ENCODE results near the gene IDE. TPM values are rescaled to one million over a fixed set of nuclear protein-coding genes. Genes with fewer than 3 reads are reported as not detected.

Gene IDE
- polyA plus RNA-seq, 1 experiment = 39.0 TPM

DNA sequence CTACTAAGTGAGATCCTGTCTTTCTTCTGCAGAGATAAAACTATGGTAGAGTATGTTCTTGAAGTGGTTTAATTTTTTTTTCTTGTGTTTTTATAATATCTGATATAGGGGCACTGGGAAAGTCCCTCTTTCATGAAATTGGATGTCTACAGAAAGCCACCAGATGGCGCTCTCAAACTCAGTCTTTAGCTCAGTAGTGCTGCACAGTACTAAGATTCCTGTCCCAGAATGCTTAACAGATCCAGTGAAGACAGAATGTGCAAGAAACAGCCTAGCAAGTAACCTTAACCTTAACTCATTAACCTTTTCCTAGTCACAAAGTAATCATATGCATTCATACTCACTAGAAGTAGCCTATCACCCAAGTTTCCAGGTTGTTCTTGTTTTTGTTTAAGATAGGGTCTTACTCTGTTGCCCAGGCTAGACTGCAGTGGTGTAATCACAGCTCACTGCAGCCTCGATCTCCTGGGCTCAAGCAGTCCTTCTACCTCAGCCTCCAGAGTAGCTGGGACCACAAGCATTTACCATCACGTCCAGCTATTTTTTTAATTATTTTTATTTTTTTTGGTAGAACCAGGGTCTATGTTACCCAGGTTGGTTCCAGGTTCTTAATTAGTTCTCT lies 56.7 kb downstream of the IDE start:
- Histone ChIP-seq H3K4me3 (ENCODE audit: low read depth, low read length) (no peak overlapping the region), H3K9me3 (ENCODE audit: control insufficient read depth, insufficient read depth, low read length) (no peaks in the 10 kb centered on the region), H3K27me3 (ENCODE audit: control insufficient read depth, insufficient read depth, low read length) (no peaks in the 10 kb centered on the region), H3K27ac (ENCODE audit: low read depth, low read length) (no peak overlapping the region)
- ChIA-PET POLR2A (interaction anchor here (1.5 kb wide), 1 partner anchor 57 kb away, joined by 8 read pairs; the partner anchor contains the start of gene IDE), CTCF (interaction anchor here (0.5 to 4.7 kb wide), 29 partner anchors 10 to 366 kb away, joined by 3 to 78 read pairs (median 4); partner anchors contain the start of gene IDE)
- peak; percentile 61 for DNase-seq (ENCODE audit: low read depth, low spot score)
- TF ChIP-seq CTCF (IDR thresholded peaks at IDR 0.05; ENCODE audit: low read depth, low read length) = peak; percentile 82

DNA sequence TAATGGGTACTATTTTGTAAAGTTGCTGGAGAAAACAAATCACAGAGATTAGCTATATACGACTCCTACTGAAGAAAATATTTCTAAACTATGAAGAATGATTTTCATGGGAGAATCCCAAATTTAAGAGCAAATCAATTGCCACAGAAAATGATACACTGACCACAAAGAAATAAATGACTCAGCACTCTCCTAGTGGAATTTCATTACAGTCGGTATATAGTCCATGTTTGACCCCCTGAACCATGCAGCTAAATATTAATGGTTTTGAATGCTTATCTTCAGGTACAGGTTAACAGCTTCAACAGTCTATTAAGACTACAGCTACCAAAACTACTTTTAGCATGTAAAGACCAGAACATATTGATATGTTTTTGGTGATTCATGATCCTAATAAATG lies 65.0 kb downstream of the IDE start:
- DNase-seq (ENCODE audit: low read depth, low spot score) = no peak
- TF ChIP-seq CTCF (IDR thresholded peaks at IDR 0.05; ENCODE audit: low read depth, low read length) = no peak
- POLR2A ChIA-PET = no interaction called here
- CTCF ChIA-PET = no interaction called here
- no peak overlapping the region for H3K4me3 ChIP-seq (ENCODE audit: low read depth, low read length)
- no peak overlapping the region for H3K27ac ChIP-seq (ENCODE audit: low read depth, low read length)
- no peaks in the 10 kb centered on the region for H3K9me3 ChIP-seq (ENCODE audit: control insufficient read depth, insufficient read depth, low read length)
- no peaks in the 10 kb centered on the region for H3K27me3 ChIP-seq (ENCODE audit: control insufficient read depth, insufficient read depth, low read length)

DNA sequence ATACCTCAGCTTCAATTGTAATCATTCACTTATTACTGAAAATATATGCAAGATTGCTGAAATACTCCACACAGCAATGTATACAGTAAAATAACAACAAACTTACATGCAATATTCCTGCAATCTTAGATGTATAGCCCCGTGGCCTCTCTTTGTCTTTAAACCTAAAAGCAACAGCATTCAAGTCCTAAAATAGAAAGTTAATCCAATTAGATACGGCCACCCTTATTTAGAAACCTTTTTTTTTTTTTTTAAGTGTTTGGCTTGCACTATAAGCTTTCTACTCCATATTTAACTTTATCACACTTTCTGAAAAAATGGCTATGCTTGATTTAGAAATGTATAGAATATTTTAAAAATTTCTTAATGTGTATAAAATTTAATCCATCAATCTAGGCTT lies 67.6 kb downstream of the IDE start:
- no peak for TF ChIP-seq CTCF (IDR thresholded peaks at IDR 0.05; ENCODE audit: low read depth, low read length)
- CTCF ChIA-PET = interaction anchor here (0.6 to 2.6 kb wide), 4 partner anchors 11 to 92 kb away, joined by 3 to 10 read pairs (median 7); partner anchors contain the start of gene IDE
- Histone ChIP-seq H3K9me3 (ENCODE audit: control insufficient read depth, insufficient read depth, low read length) (no peaks in the 10 kb centered on the region), H3K27me3 (ENCODE audit: control insufficient read depth, insufficient read depth, low read length) (no peaks in the 10 kb centered on the region), H3K27ac (ENCODE audit: low read depth, low read length) (no peak overlapping the region), H3K4me3 (ENCODE audit: low read depth, low read length) (no peak overlapping the region)
- DNase-seq (ENCODE audit: low read depth, low spot score) = no peak
- POLR2A ChIA-PET = no interaction called here

GRCh38 chr10:92505044-92505443 lies 68.8 kb downstream of the IDE start:
- no peak for TF ChIP-seq CTCF (IDR thresholded peaks at IDR 0.05; ENCODE audit: low read depth, low read length)
- POLR2A ChIA-PET = no interaction called here
- CTCF ChIA-PET = interaction anchor here (1.3 kb wide), 1 partner anchor 12 kb away, joined by 7 read pairs; no protein-coding TSS in a partner anchor

DNA sequence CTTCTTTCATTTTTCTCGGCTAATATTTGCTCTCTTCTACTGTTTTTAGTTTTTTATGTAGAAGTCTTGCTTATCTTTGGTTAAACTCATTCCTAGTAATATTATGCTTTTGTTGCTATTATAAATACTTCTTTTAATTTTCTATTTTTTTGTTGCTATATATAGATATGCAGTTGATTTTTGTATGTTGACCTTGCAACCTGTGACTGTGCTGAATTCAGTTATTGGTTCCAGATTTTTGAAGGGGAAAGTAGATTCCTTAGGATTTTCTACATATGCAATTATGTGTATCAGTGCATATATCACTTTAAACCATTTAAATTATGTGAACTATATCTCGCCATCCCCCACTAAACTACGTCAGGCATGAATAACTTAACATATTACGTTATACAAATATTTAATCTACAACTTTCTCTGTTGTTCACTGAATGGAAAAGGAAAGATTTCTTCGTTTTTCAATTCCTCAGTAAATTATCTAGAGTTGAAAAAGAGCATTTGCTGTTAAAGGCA lies 71.5 kb downstream of the IDE start:
- TF ChIP-seq CTCF (IDR thresholded peaks at IDR 0.05; ENCODE audit: low read depth, low read length) = no peak
- no peaks in the 10 kb centered on the region for H3K9me3 ChIP-seq (ENCODE audit: control insufficient read depth, insufficient read depth, low read length)
- H3K27me3 ChIP-seq (ENCODE audit: control insufficient read depth, insufficient read depth, low read length) = no peaks in the 10 kb centered on the region
- H3K27ac ChIP-seq (ENCODE audit: low read depth, low read length) = no peak overlapping the region
- DNase-seq (ENCODE audit: low read depth, low spot score) = no peak
- ChIA-PET POLR2A (interaction anchor here (0.6 kb wide), 1 partner anchor 81 kb away, joined by 6 read pairs; no protein-coding TSS in a partner anchor), CTCF (no interaction called here)
- no peak overlapping the region for H3K4me3 ChIP-seq (ENCODE audit: low read depth, low read length)

More at GRCh38 chr10:92505044-92505443, 68.8 kb downstream of the IDE start:
- DNase-seq (ENCODE audit: low read depth, low spot score) = no peak
- no peaks in the 10 kb centered on the region for H3K27me3 ChIP-seq (ENCODE audit: control insufficient read depth, insufficient read depth, low read length)
- no peak overlapping the region for H3K4me3 ChIP-seq (ENCODE audit: low read depth, low read length)
- no peaks in the 10 kb centered on the region for H3K9me3 ChIP-seq (ENCODE audit: control insufficient read depth, insufficient read depth, low read length)
- no peak overlapping the region for H3K27ac ChIP-seq (ENCODE audit: low read depth, low read length)

All from AG04450 (cell line).